Muscle layer of duodenum (tissue), 2 donors: ENCODE data around the gene CIB2.

Experiments used
- H3K27ac ChIP-seq: one replicate; pipeline ENCODE4 v1.7.0; 2013; ENCODE audit warnings: mild to moderate bottlenecking, low read length
- H3K27me3 ChIP-seq: one replicate; pipeline ENCODE4 v1.7.0; 2013; ENCODE audit warnings: low read depth, mild to moderate bottlenecking, control low read depth, low read length
- H3K36me3 ChIP-seq, 2 donors: one replicate each; pipeline ENCODE4 v1.7.0; 2013; ENCODE audit warnings: low read length in 2 of 2, control low read depth in 1 of 2, mild to moderate bottlenecking in 1 of 2; ENCODE audit not compliant: insufficient read depth in 2 of 2, control insufficient read depth in 1 of 2
- H3K4me1 ChIP-seq, 2 donors: one replicate each; pipeline ENCODE4 v1.7.0; 2013; ENCODE audit warnings: low read length in 2 of 2, mild to moderate bottlenecking in 2 of 2, control low read depth in 1 of 2, moderate library complexity in 1 of 2; ENCODE audit not compliant: insufficient read depth in 2 of 2, control insufficient read depth in 1 of 2
- H3K4me3 ChIP-seq, 2 donors: one replicate each; pipeline ENCODE4 v1.7.0; 2013; ENCODE audit warnings: low read length in 2 of 2, low read depth in 1 of 2, mild to moderate bottlenecking in 1 of 2
- H3K9me3 ChIP-seq, 2 donors: one replicate each; pipeline ENCODE4 v1.7.0; 2013; ENCODE audit warnings: low read length in 2 of 2, control low read depth in 1 of 2, mild to moderate bottlenecking in 1 of 2; ENCODE audit not compliant: control insufficient read depth in 1 of 2
- donor health status: healthy.

The CIB2 gene

GRCh38 chr15:78082106-78082742 lies 49.0 kb downstream of the CIB2 start:
- Histone ChIP-seq H3K9me3 (no peaks in the 10 kb centered on the region), H3K4me1 (peaks cover 10 to 12% of the 10 kb centered on the region in 2 donors), H3K36me3 (no peaks in the 10 kb centered on the region), H3K4me3 (no peak overlapping the region), H3K27me3 (no peaks in the 10 kb centered on the region), H3K27ac (no peak overlapping the region)

GRCh38 chr15:78080088-78080460 lies 51.2 kb downstream of the CIB2 start:
- Histone ChIP-seq H3K27ac (no peak overlapping the region), H3K9me3 (no peaks in the 10 kb centered on the region), H3K27me3 (no peaks in the 10 kb centered on the region), H3K4me1 (peaks cover 18 to 22% of the 10 kb centered on the region in 2 donors), H3K4me3 (no peak overlapping the region), H3K36me3 (no peaks in the 10 kb centered on the region)

- Histone ChIP-seq H3K4me1 (peaks cover 13 to 22% of the 10 kb centered on the region in 2 donors), H3K9me3 (no peaks in the 10 kb centered on the region), H3K27ac (no peak overlapping the region), H3K36me3 (no peaks in the 10 kb centered on the region), H3K27me3 (no peaks in the 10 kb centered on the region), H3K4me3 (no peak overlapping the region)
These were observed 51.8 kb downstream of the CIB2 start for GRCh38 chr15:78079298-78080087.

GRCh38 chr15:78077871-78078210 lies 53.4 kb downstream of the CIB2 start:
- peak overlapping the region; percentile 59 to 70 for H3K4me3 ChIP-seq
- H3K36me3 ChIP-seq: no peaks in the 10 kb centered on the region
- H3K27ac ChIP-seq: no peak overlapping the region
- no peaks in the 10 kb centered on the region for H3K27me3 ChIP-seq
- H3K9me3 ChIP-seq: no peaks in the 10 kb centered on the region
- H3K4me1 ChIP-seq: peaks cover 10 to 27% of the 10 kb centered on the region in 2 donors

- H3K27me3 ChIP-seq: no peaks in the 10 kb centered on the region
- peaks cover 16 to 29% of the 10 kb centered on the region in 2 donors for H3K4me1 ChIP-seq
- H3K4me3 ChIP-seq: peak within 1 kb of the TSS; percentile 83 to 90
- H3K36me3 ChIP-seq: no peaks in the 10 kb centered on the region
- H3K27ac ChIP-seq: peak within 1 kb of the TSS; percentile 67
- H3K9me3 ChIP-seq: no peaks in the 10 kb centered on the region
These were observed 54.0 kb downstream of the CIB2 start, which contains the start of gene TBC1D2B for GRCh38 chr15:78077053-78077870. Gene TBC1D2B, minus strand, starts transcription at chr15:78077711. Its CDS starts 59 bp downstream, at chr15:78077652.

GRCh38 chr15:78076231-78077052 lies 54.8 kb downstream of the CIB2 start:
- H3K4me3 ChIP-seq: peak overlapping the region; percentile 83 to 90
- no peaks in the 10 kb centered on the region for H3K36me3 ChIP-seq
- H3K27ac ChIP-seq: peak overlapping the region; percentile 84
- H3K4me1 ChIP-seq: peaks cover 24 to 34% of the 10 kb centered on the region in 2 donors
- no peaks in the 10 kb centered on the region for H3K27me3 ChIP-seq
- no peaks in the 10 kb centered on the region for H3K9me3 ChIP-seq

GRCh38 chr15:78075490-78076230 lies 55.6 kb downstream of the CIB2 start:
- peak overlapping the region; percentile 84 for H3K27ac ChIP-seq
- peaks cover 27 to 37% of the 10 kb centered on the region in 2 donors for H3K4me1 ChIP-seq
- no peaks in the 10 kb centered on the region for H3K36me3 ChIP-seq
- no peaks in the 10 kb centered on the region for H3K27me3 ChIP-seq
- H3K4me3 ChIP-seq: peak overlapping the region; percentile 83 to 90
- H3K9me3 ChIP-seq: no peaks in the 10 kb centered on the region

- peaks cover 49 to 58% of the 10 kb centered on the region in 2 donors for H3K4me1 ChIP-seq
- H3K4me3 ChIP-seq: peak overlapping the region; percentile 31 to 45
- H3K36me3 ChIP-seq: no peaks in the 10 kb centered on the region
- peak overlapping the region; percentile 88 for H3K27ac ChIP-seq
- no peaks in the 10 kb centered on the region for H3K9me3 ChIP-seq
- no peaks in the 10 kb centered on the region for H3K27me3 ChIP-seq
These were observed 58.0 kb downstream of the CIB2 start for GRCh38 chr15:78073046-78073787.

- Histone ChIP-seq H3K4me1 (peaks cover 58 to 63% of the 10 kb centered on the region in 2 donors), H3K36me3 (no peaks in the 10 kb centered on the region), H3K27me3 (no peaks in the 10 kb centered on the region), H3K9me3 (no peaks in the 10 kb centered on the region), H3K4me3 (peak overlapping the region; percentile 31 to 45), H3K27ac (peak overlapping the region; percentile 88)
These were observed 59.0 kb downstream of the CIB2 start for GRCh38 chr15:78072080-78072892.
